ENCODE results near the gene UTF1.

UTF1 gene

GRCh38 chr10:133247681-133248333, 17.8 kb downstream of the UTF1 start:
- DNase-seq (ENCODE audit: low read depth), result no peak

GRCh38 chr10:133248334-133248715, 18.3 kb downstream of the UTF1 start:
- no peak for DNase-seq (ENCODE audit: low read depth)

- DNase-seq (ENCODE audit: low read depth), result no peak
Measured at GRCh38 chr10:133249094-133249780, 19.2 kb downstream of the UTF1 start.

- no peak for DNase-seq (ENCODE audit: low read depth)
Measured at GRCh38 chr10:133249975-133250754, 20.1 kb downstream of the UTF1 start.

GRCh38 chr10:133251388-133252222, 21.6 kb downstream of the UTF1 start:
- no peak for DNase-seq (ENCODE audit: low read depth)

GRCh38 chr10:133252223-133252552, 22.2 kb downstream of the UTF1 start:
- DNase-seq (ENCODE audit: low read depth), result no peak

- no peak for DNase-seq (ENCODE audit: low read depth)
Measured at GRCh38 chr10:133253361-133253955, 23.4 kb downstream of the UTF1 start.

GRCh38 chr10:133254421-133255120, 24.6 kb downstream of the UTF1 start:
- DNase-seq (ENCODE audit: low read depth), result no peak

GRCh38 chr10:133255323-133255722, 25.3 kb downstream of the UTF1 start:
- DNase-seq (ENCODE audit: low read depth), result no peak

- DNase-seq (ENCODE audit: low read depth), result no peak
Measured at GRCh38 chr10:133257489-133258065, 27.6 kb downstream of the UTF1 start.

GRCh38 chr10:133258066-133258817, 28.2 kb downstream of the UTF1 start:
- no peak for DNase-seq (ENCODE audit: low read depth)

- peak; percentile 57 for DNase-seq (ENCODE audit: low read depth)
Measured at GRCh38 chr10:133258818-133259601, 29.0 kb downstream of the UTF1 start.

- no peak for DNase-seq (ENCODE audit: low read depth)
Measured at GRCh38 chr10:133259602-133259989, 29.6 kb downstream of the UTF1 start.

- DNase-seq (ENCODE audit: low read depth), result no peak
Measured at GRCh38 chr10:133260895-133261725, 31.1 kb downstream of the UTF1 start.

- DNase-seq (ENCODE audit: low read depth), result peak; percentile 76
Measured at GRCh38 chr10:133261726-133262325, 31.8 kb downstream of the UTF1 start.

GRCh38 chr10:133262696-133263095, 32.7 kb downstream of the UTF1 start:
- no peak for DNase-seq (ENCODE audit: low read depth)

GRCh38 chr10:133263674-133264073, 33.7 kb downstream of the UTF1 start:
- no peak for DNase-seq (ENCODE audit: low read depth)

- DNase-seq (ENCODE audit: low read depth), result no peak
Measured at GRCh38 chr10:133264461-133264860, 34.4 kb downstream of the UTF1 start.
